HUDEP-2 (cell line): ENCODE data around the gene OR5B17.
"Not testable (repeated sequence)": the region's sequence is repeated elsewhere in the genome, so short reads cannot be mapped to it uniquely, and the experiment has no call there.

Source experiments
- DNase-seq, 76 experiments: peaks; one replicate each; lab custom pipeline; 2025; ENCODE audit not compliant: unreplicated experiment in 76 of 76; lab: John Stamatoyannopoulos, UW

OR5B17 gene

GRCh38 chr11:58358969-58359368 is at the start of gene OR5B17:
TSS of gene OR5B17 (minus strand) at chr11:58359069. CDS start at chr11:58359069, 0 bp downstream.
- no peak for DNase-seq

GRCh38 chr11:58406774-58407173 is 47.9 kb upstream of the OR5B17 start, which contains the start of gene OR5B3:
TSS of gene OR5B3 (minus strand) at chr11:58406874. CDS start at chr11:58403409, 3,465 bp downstream.
- DNase-seq: no peak

GRCh38 chr11:58399622-58400021 is 40.8 kb upstream of the OR5B17 start:
- not testable (repeated sequence) for DNase-seq

GRCh38 chr11:58395581-58395980 is 36.7 kb upstream of the OR5B17 start:
- no peak for DNase-seq

GRCh38 chr11:58394195-58394594 is 35.3 kb upstream of the OR5B17 start:
- no peak for DNase-seq

- DNase-seq: no peak
Observed at GRCh38 chr11:58392746-58393145, 33.9 kb upstream of the OR5B17 start.

GRCh38 chr11:58391879-58392278 is 33.0 kb upstream of the OR5B17 start:
- no peak for DNase-seq

GRCh38 chr11:58390551-58391063 is 31.7 kb upstream of the OR5B17 start:
- DNase-seq: no peak

- DNase-seq: no peak
Observed at GRCh38 chr11:58354727-58355126, 4.1 kb downstream of the OR5B17 start.

GRCh38 chr11:58345204-58345603 is 13.7 kb downstream of the OR5B17 start:
- no peak for DNase-seq

- DNase-seq: no peak
Observed at GRCh38 chr11:58334708-58335107, 24.2 kb downstream of the OR5B17 start.

GRCh38 chr11:58330861-58331260 is 28.0 kb downstream of the OR5B17 start:
- no peak for DNase-seq

- DNase-seq: no peak
Observed at GRCh38 chr11:58318532-58318931, 40.3 kb downstream of the OR5B17 start.

- no peak for DNase-seq
Observed at GRCh38 chr11:58316142-58316541, 42.7 kb downstream of the OR5B17 start.
